C4-2B (cell line): Measurements from ENCODE around the gene COL4A1.
"Not testable (repeated sequence)": the region's sequence is repeated elsewhere in the genome, so short reads cannot be mapped to it uniquely, and the experiment has no call there.

Source experiments
- H3K27ac ChIP-seq: fragments of 450-650 bp; 2 replicates; pipeline ENCODE4 v1.5.1; 2017
- CTCF ChIP-seq: fragments of 450-650 bp; conservative IDR thresholded peaks from 2 replicates; pipeline ENCODE4 v1.5.1; 2017; ENCODE audit warnings: mild to moderate bottlenecking
- ZFX ChIP-seq: fragments of 450-650 bp; IDR thresholded peaks from 2 replicates; pipeline ENCODE4 v1.6.1; 2017

Gene COL4A1

DNA sequence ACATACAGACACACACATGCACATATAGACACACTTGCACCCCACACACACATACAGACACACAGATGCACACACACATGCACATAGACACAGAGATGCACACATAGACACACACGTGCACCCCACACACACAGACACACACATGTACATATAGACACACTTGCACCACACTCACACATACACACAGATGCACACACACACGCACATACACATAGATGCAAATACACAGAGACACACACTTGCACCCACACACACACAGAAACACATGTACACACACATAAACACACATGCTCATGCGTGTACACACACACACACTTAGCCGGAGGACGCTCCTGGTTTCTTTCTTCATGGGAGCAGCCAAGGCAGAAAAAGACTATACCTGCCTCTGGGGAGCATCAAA, 10.1 kb upstream of the COL4A1 start:
- TF ChIP-seq ZFX, result no peak

DNA sequence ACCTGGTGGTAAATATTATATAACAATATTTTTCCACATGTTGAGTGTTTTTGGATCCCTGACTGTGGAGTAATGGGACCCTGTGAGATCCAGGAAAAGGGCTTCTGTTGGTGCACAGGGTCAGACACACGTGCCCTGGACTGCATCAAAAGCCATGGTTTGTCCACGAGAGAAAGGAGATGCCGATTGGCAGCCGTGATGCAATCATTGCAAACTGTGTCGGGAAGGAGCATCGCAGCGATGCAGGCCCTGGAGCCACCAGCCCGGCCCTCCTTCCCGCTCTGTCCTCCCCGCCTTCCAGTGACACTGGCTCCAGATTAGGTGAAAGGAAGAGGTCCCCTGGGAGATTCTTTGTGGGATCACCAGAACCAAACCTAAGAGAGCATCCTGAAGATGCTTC, 9.2 kb upstream of the COL4A1 start:
- no peak overlapping the region for H3K27ac ChIP-seq
- TF ChIP-seq CTCF (no peak), ZFX (no peak)

More for the DNA sequence above, 10.1 kb upstream of the COL4A1 start:
- H3K27ac ChIP-seq, result no peak overlapping the region

- TF ChIP-seq CTCF, result no peak
- no peak for TF ChIP-seq ZFX
- H3K27ac ChIP-seq, result no peak overlapping the region
Measured at GRCh38 chr13:110314516-110315245, 7.7 kb upstream of the COL4A1 start.

- not testable (repeated sequence) for H3K27ac ChIP-seq
Measured at GRCh38 chr13:110313733-110314132, 6.8 kb upstream of the COL4A1 start.

GRCh38 chr13:110313261-110313660, 6.3 kb upstream of the COL4A1 start:
- H3K27ac ChIP-seq, result not testable (repeated sequence)

DNA sequence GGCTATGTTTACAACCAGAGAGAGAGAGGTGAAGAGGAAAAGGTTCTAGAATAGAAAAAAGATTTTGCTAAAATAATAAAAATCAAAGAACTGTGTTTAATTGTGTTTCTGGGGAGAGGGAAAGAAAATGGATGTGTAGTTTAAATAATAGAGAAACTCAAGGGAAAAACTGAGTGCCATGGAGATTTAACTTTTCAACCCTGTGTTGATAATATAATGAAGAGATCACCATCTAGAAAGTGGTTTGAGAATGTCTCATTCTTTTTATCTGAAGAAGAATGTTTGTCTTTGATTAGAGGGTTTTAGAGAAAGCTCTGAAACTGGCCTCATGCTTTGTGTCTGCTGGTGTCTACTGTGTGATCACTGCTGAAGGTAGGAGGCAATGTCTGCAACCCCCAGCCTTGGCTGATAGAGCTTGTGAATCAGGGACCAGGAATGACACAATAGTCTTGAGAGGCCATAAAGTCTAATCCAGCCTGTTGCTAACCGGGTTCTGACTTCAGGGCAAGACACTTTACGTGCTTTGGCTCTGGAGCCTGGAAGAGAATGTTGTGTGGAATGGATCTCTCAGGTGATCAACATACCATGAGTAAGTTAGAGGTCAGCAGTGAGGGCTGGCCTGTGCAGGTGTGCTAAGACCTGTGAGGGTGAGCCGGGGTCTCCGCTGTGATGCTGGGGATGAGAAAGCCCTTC, 5.5 kb upstream of the COL4A1 start:
- H3K27ac ChIP-seq, result no peak overlapping the region
- no peak for TF ChIP-seq ZFX
- TF ChIP-seq CTCF, result no peak

- H3K27ac ChIP-seq, result no peak overlapping the region
- TF ChIP-seq CTCF, result no peak
- no peak for TF ChIP-seq ZFX
Measured at GRCh38 chr13:110311443-110312338, 4.7 kb upstream of the COL4A1 start.

GRCh38 chr13:110310541-110311442, 3.8 kb upstream of the COL4A1 start:
- TF ChIP-seq CTCF, result no peak
- TF ChIP-seq ZFX, result no peak

More at GRCh38 chr13:110310541-110311442, 3.8 kb upstream of the COL4A1 start:
- H3K27ac ChIP-seq, result no peak overlapping the region
